ENCODE data around the gene RSAD1.

Gene RSAD1

DNA sequence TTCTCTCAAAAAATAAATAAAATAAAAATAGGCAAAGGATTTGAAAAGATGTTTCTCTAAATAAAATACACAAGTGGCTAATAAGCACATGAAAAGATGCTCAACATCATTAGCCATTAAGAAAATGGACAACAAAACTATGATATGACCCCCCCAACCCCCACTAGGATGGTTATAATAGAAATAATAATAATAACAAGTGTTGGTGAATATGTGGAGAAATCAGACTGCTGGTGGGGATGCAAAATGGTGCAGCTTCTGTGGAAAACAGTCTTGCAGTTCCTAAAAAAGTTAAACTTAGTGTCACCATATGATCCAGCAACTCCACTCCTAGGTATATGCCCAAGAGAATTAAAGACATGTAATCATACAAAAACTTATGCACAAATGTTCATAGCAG, 20.6 kb downstream of the RSAD1 start:
- TF ChIP-seq, protein P1, sequence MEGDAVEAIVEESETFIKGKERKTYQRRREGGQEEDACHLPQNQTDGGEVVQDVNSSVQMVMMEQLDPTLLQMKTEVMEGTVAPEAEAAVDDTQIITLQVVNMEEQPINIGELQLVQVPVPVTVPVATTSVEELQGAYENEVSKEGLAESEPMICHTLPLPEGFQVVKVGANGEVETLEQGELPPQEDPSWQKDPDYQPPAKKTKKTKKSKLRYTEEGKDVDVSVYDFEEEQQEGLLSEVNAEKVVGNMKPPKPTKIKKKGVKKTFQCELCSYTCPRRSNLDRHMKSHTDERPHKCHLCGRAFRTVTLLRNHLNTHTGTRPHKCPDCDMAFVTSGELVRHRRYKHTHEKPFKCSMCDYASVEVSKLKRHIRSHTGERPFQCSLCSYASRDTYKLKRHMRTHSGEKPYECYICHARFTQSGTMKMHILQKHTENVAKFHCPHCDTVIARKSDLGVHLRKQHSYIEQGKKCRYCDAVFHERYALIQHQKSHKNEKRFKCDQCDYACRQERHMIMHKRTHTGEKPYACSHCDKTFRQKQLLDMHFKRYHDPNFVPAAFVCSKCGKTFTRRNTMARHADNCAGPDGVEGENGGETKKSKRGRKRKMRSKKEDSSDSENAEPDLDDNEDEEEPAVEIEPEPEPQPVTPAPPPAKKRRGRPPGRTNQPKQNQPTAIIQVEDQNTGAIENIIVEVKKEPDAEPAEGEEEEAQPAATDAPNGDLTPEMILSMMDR (conservative IDR thresholded peaks at IDR 0.05; ENCODE audit: low read depth), result no peak
- no peak overlapping the region for H3K27ac ChIP-seq
- ChIA-PET CTCF (no interaction called here), POLR2A (ENCODE audit: low non-redundant PET) (no interaction called here)
- DNase-seq (ENCODE audit: low spot score), result no peak

DNA sequence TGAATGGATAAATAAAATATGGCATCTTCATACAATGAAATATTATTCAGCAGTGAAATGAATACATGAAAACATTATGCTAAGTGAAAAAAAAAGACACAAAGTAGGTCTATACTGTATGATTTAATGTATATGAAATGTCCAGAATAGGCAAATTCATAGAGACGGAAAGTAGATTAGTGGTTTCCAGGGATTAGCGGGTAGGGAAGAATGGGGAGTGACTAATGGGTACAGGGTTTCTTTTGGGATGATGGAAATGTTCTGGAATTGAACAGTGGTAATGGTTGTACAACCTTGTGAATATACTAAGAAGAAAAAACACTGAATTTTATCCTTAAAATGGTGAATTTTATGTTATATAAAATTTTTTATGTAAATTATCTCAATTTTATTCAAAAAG, 21.1 kb downstream of the RSAD1 start:
- ChIA-PET POLR2A (ENCODE audit: low non-redundant PET) (no interaction called here), CTCF (no interaction called here)
- TF ChIP-seq, protein P1 (conservative IDR thresholded peaks at IDR 0.05; ENCODE audit: low read depth), result no peak
- H3K27ac ChIP-seq, result no peak overlapping the region
- DNase-seq (ENCODE audit: low spot score), result no peak

DNA sequence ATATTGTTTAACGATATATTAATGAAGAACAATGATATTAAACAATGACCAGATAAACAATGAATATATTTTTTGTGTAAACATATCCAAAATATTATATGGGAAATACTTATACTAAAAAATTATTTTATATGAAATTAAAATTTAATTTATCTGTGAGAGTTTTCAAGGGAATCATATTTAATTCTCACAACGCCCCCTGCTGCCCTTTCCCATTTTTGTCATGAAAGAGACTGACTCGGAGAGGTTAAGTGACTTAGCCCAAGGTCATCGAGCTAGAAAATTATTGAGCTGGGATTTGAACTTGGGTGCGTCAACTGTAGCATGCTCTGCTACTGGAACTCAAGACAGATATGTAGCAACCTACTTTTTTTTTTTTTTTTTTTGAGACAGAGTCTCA, 22.4 kb downstream of the RSAD1 start:
- no peak overlapping the region for H3K27ac ChIP-seq
- TF ChIP-seq, protein P1 (conservative IDR thresholded peaks at IDR 0.05; ENCODE audit: low read depth), result peak; percentile 54
- DNase-seq (ENCODE audit: low spot score), result no peak
- CTCF ChIA-PET, result interaction anchor here (0.7 to 1.9 kb wide), 9 partner anchors 9 to 301 kb away, joined by 3 to 7 read pairs (median 3); no protein-coding TSS in a partner anchor
- POLR2A ChIA-PET (ENCODE audit: low non-redundant PET), result interaction anchor here (1.1 kb wide), 1 partner anchor 32 kb away, joined by 3 read pairs; the partner anchor contains the start of gene EPN3

DNA sequence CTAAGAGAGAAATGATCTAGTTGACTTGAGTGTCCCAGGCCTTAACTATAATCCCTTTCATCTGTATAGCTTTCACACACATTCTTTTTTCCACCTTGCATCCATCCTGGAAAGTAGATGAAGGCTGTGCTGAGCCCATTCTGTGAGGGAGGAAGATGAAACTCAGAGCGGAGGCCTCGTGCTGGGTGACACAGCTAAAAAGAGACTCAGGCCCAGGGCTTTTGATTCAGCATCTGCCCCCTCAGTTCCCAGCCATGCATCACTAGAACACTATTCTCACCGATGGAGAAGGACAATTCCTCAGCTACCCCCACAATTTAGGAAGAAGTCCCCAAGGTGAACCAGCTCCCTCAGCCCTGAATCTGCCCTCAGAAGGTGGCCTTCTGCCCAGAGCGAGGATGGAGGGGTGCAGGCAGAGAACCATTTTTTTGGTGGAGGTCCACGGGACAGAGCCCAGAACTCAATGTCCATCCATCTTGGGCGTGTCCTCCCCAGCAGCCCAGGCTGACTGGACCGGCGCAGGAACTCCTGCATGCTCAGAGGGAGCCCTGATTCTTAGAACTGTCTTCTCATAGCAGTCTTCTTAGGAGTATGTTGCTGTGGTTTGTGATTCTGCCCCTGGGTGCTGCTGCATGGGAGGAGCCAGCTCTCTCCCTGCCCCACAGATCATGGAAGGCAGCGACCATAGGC, 23.8 kb downstream of the RSAD1 start:
- ChIA-PET CTCF (interaction anchor here (0.7 to 1.3 kb wide), 5 partner anchors 7 to 351 kb away, joined by 3 to 6 read pairs (median 3); no protein-coding TSS in a partner anchor), POLR2A (ENCODE audit: low non-redundant PET) (interaction anchor here (1.1 kb wide), 1 partner anchor 30 kb away, joined by 3 read pairs; the partner anchor contains the start of gene EPN3)
- H3K27ac ChIP-seq, result no peak overlapping the region
- no peak for DNase-seq (ENCODE audit: low spot score)
- TF ChIP-seq, protein P1 (conservative IDR thresholded peaks at IDR 0.05; ENCODE audit: low read depth), result no peak

DNA sequence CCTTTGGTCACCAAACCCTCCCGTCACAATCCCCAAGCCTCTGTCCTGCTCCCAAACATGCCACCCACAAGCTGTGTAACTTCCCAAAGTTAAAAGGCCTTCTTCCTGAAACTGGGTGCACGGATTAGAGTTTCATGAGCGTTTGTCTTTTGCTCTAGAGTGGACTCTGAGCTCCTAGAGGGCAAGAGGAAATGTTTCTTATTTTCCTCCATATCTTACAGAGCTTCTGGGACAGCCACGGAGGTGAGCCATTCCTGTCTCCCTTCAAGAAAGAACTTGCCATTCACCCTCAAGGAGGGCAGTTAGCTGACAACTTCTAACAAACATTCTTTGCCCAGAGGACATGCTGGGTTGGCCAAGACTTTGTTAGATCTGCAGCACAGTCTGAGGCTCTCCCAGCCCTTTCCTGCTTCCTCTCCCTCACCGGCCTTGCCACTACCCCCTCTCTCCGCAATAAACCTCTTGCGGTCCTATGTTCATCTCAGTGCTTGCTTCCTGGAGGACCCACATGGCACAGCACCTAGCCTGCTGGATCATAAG, 27.0 kb downstream of the RSAD1 start:
- POLR2A ChIA-PET (ENCODE audit: low non-redundant PET), result no interaction called here
- DNase-seq (ENCODE audit: low spot score), result no peak
- no peak overlapping the region for H3K27ac ChIP-seq
- TF ChIP-seq, protein P1 (conservative IDR thresholded peaks at IDR 0.05; ENCODE audit: low read depth), result no peak
- CTCF ChIA-PET, result interaction anchor here (1.0 to 1.1 kb wide), 2 partner anchors 23 to 26 kb away, joined by 3 read pairs; no protein-coding TSS in a partner anchor

DNA sequence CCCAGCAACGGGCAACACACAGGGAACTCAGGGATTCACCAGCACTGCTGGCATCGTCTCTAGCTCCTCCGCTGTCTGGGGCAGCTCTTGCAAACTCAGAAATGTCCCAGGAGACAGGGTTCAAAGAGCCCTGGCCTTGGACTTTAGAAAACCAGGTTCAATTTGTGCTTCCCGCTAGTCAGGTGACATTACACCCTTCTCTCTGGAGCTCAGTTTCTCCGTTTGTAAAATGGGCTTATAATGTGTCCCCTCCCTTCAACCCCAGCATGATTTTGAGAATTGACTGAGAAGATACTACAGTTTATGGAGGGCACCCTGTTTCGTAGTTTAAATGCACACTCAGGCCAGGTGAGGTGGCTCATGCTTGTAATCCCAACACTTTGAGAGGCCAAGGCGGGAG, 27.6 kb downstream of the RSAD1 start:
- H3K27ac ChIP-seq, result no peak overlapping the region
- ChIA-PET CTCF (interaction anchor here (0.6 to 1.0 kb wide), 2 partner anchors 27 to 352 kb away, joined by 3 to 4 read pairs; no protein-coding TSS in a partner anchor), POLR2A (ENCODE audit: low non-redundant PET) (interaction anchor here (0.5 kb wide), 1 partner anchor 42 kb away, joined by 3 read pairs; no protein-coding TSS in a partner anchor)
- no peak for DNase-seq (ENCODE audit: low spot score)
- TF ChIP-seq, protein P1 (conservative IDR thresholded peaks at IDR 0.05; ENCODE audit: low read depth), result no peak

All from RWPE1 (cell line).